Neural cell (in vitro differentiated cells): ENCODE results near the gene AKR1B15.

Experiments
- EP300 ChIP-seq: fragments of 450-650 bp; conservative IDR thresholded peaks from 2 replicates; pipeline ENCODE4 v1.6.1; 2014; ENCODE audit warnings: antibody characterized with exemption, mild to moderate bottlenecking, moderate library complexity; ENCODE audit not compliant: poor library complexity, severe bottlenecking
- EZH2 ChIP-seq: fragments of 200-600, 300-800 bp; shearing (Covaris generic), sonication (generic); IDR thresholded peaks from 2 replicates; pipeline ENCODE4 v1.6.1; 2014; ENCODE audit warnings: antibody characterized with exemption, low read length, borderline replicate concordance, mild to moderate bottlenecking; ENCODE audit not compliant: insufficient read depth, poor library complexity, severe bottlenecking
- MXI1 ChIP-seq: fragments of 450-650 bp; conservative IDR thresholded peaks from 2 replicates; pipeline ENCODE4 v1.6.1; 2014; ENCODE audit warnings: antibody characterized with exemption, mild to moderate bottlenecking; ENCODE audit not compliant: poor library complexity, severe bottlenecking
- POLR2AphosphoS5 ChIP-seq: IDR thresholded peaks from 2 replicates; pipeline ENCODE4 v1.6.1; 2012
- RAD21 ChIP-seq: fragments of 450-650 bp; conservative IDR thresholded peaks from 2 replicates; pipeline ENCODE4 v1.6.1; 2014; ENCODE audit warnings: antibody characterized with exemption, mild to moderate bottlenecking, moderate library complexity
- TAF1 ChIP-seq: IDR thresholded peaks from 2 replicates; pipeline ENCODE4 v1.6.1; 2012; ENCODE audit warnings: low read depth
- TF ChIP-seq, protein P1 (sequence below): fragments of 450-650 bp; IDR thresholded peaks from 2 replicates; pipeline ENCODE4 v1.5.1; 2014; ENCODE audit warnings: antibody characterized with exemption, mild to moderate bottlenecking, moderate library complexity; ENCODE audit not compliant: poor library complexity, severe bottlenecking
- TF ChIP-seq, protein P2 (sequence below): IDR thresholded peaks from 2 replicates; pipeline ENCODE4 v1.6.1; 2012; ENCODE audit warnings: borderline replicate concordance

DNA sequence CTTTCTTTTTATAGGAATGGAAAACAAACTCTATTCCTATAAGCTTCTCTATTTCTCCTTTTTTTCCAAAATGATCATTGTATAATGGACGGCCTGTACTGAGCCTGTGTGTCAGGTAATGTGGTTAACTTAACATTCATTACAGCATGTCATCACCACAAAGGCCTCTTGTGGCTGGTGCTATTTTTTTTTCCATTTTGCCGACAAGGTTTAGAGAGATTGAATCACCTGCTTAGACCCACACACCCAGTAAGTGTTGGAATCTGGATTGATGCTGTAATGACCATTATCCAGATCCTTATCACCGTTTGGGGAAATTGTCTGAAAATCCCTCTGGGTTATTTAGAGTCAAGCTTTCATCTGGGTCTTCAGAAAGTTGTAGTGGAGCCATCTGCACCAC, 18.5 kb downstream of the AKR1B15 start:
- TF ChIP-seq TAF1 (no peak), EP300 (no peak), POLR2AphosphoS5 (no peak), RAD21 (no peak), EZH2 (no peak), MXI1 (no peak)
- TF ChIP-seq, protein P1, sequence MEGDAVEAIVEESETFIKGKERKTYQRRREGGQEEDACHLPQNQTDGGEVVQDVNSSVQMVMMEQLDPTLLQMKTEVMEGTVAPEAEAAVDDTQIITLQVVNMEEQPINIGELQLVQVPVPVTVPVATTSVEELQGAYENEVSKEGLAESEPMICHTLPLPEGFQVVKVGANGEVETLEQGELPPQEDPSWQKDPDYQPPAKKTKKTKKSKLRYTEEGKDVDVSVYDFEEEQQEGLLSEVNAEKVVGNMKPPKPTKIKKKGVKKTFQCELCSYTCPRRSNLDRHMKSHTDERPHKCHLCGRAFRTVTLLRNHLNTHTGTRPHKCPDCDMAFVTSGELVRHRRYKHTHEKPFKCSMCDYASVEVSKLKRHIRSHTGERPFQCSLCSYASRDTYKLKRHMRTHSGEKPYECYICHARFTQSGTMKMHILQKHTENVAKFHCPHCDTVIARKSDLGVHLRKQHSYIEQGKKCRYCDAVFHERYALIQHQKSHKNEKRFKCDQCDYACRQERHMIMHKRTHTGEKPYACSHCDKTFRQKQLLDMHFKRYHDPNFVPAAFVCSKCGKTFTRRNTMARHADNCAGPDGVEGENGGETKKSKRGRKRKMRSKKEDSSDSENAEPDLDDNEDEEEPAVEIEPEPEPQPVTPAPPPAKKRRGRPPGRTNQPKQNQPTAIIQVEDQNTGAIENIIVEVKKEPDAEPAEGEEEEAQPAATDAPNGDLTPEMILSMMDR = no peak
- TF ChIP-seq, protein P2, sequence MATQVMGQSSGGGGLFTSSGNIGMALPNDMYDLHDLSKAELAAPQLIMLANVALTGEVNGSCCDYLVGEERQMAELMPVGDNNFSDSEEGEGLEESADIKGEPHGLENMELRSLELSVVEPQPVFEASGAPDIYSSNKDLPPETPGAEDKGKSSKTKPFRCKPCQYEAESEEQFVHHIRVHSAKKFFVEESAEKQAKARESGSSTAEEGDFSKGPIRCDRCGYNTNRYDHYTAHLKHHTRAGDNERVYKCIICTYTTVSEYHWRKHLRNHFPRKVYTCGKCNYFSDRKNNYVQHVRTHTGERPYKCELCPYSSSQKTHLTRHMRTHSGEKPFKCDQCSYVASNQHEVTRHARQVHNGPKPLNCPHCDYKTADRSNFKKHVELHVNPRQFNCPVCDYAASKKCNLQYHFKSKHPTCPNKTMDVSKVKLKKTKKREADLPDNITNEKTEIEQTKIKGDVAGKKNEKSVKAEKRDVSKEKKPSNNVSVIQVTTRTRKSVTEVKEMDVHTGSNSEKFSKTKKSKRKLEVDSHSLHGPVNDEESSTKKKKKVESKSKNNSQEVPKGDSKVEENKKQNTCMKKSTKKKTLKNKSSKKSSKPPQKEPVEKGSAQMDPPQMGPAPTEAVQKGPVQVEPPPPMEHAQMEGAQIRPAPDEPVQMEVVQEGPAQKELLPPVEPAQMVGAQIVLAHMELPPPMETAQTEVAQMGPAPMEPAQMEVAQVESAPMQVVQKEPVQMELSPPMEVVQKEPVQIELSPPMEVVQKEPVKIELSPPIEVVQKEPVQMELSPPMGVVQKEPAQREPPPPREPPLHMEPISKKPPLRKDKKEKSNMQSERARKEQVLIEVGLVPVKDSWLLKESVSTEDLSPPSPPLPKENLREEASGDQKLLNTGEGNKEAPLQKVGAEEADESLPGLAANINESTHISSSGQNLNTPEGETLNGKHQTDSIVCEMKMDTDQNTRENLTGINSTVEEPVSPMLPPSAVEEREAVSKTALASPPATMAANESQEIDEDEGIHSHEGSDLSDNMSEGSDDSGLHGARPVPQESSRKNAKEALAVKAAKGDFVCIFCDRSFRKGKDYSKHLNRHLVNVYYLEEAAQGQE = no peak
